GM12878 (cell line): ENCODE results near the gene CNPY1. TPM values are rescaled to one million over a fixed set of nuclear protein-coding genes. Genes with fewer than 3 reads are reported as not detected.

Source experiments
- ATAC-seq: fragments of 200-7000 bp; cut with Tn5 transposase; 3 replicates; pipeline ENCODE4 v1.9.1; 2020; ENCODE audit warnings: mild to moderate bottlenecking, moderate library complexity
- BruUV-seq: library from RNA; stranded (reverse); fragments of 400-500 nt; replicated peaks from 2 replicates; lab custom pipeline; 2021; lab: Mats Ljungman, UMichigan
- CTCF ChIA-PET: fragments of 300-600 bp; sonication (Branson Sonifier 250); formaldehyde crosslinking; extraction: SDS; loops from one replicate; lab custom pipeline; 2021; ENCODE audit warnings: inconsistent platforms; lab: Yijun Ruan, JAX
- POLR2A ChIA-PET: fragments of 350-600 bp; formaldehyde crosslinking; extraction: SDS; loops from one replicate; lab custom pipeline; 2021; ENCODE audit warnings: inconsistent platforms; lab: Charles Lee
- RAD21 ChIA-PET: fragments of 300-600 bp; sonication (Branson Sonifier 250); formaldehyde crosslinking; loops from one replicate; lab custom pipeline; 2023; ENCODE audit warnings: antibody characterized with exemption; ENCODE audit not compliant: unreplicated experiment; lab: Charles Lee
- SMC1A ChIA-PET: fragments of 300-600 bp; sonication (Branson Sonifier 250); formaldehyde crosslinking; loops from one replicate; lab custom pipeline; 2023; ENCODE audit not compliant: unreplicated experiment, uncharacterized antibody; lab: Charles Lee
- DNase-seq: peaks from one replicate; pipeline ENCODE4 v3.0.0-alpha.2; 2011; ENCODE audit warnings: low read depth, low spot score
- FAIRE-seq: peaks from 3 replicates; lab custom pipeline; 2011; peaks lifted over from hg19 to GRCh38; lab: Jason Lieb, UNC
- H2AFZ ChIP-seq: 2 replicates; pipeline ENCODE4 v1.6.0; 2011; ENCODE audit warnings: low read depth, low read length, control low read depth; ENCODE audit not compliant: control insufficient read depth
- H3K27ac ChIP-seq: 2 replicates; pipeline ENCODE4 v1.5.1; 2011; ENCODE audit warnings: control low read depth; ENCODE audit not compliant: control insufficient read depth, insufficient read depth
- H3K27me3 ChIP-seq, 2 experiments: replicated peaks in 1 of 2; 2 replicates each; pipeline versions ENCODE4 v1.6.0 to v1.6.1; 2011; ENCODE audit warnings: low read length in 1 of 2; ENCODE audit not compliant: control insufficient read depth in 2 of 2, insufficient read depth in 2 of 2
- H3K36me3 ChIP-seq, 2 experiments: 2 replicates each; pipeline ENCODE4 v1.5.1; 2011; ENCODE audit warnings: low read length in 1 of 2; ENCODE audit not compliant: control insufficient read depth in 2 of 2, insufficient read depth in 2 of 2
- H3K4me1 ChIP-seq: 2 replicates; pipeline ENCODE4 v1.6.1; 2011; ENCODE audit warnings: mild to moderate bottlenecking, low read length, moderate library complexity, mixed read lengths; ENCODE audit not compliant: control insufficient read depth, insufficient read depth
- H3K4me2 ChIP-seq: 2 replicates; pipeline ENCODE4 v1.6.0; 2011; ENCODE audit warnings: control low read depth; ENCODE audit not compliant: control insufficient read depth, insufficient read depth
- H3K4me3 ChIP-seq: fragments of 200-600 bp; sonication (generic); 2 replicates; pipeline ENCODE4 v1.5.1; 2016
- H3K79me2 ChIP-seq: 2 replicates; pipeline ENCODE4 v1.6.0; 2011; ENCODE audit warnings: low read length; ENCODE audit not compliant: control insufficient read depth, insufficient read depth
- H3K9ac ChIP-seq: 2 replicates; pipeline ENCODE4 v1.8.0; 2011; ENCODE audit warnings: low read length, control low read depth, mixed read lengths; ENCODE audit not compliant: control insufficient read depth, insufficient read depth
- H3K9me3 ChIP-seq: replicated peaks from 3 replicates; pipeline ENCODE4 v1.5.1; 2011; ENCODE audit warnings: mild to moderate bottlenecking, low read length; ENCODE audit not compliant: control insufficient read depth, insufficient read depth
- H4K20me1 ChIP-seq: 2 replicates; pipeline ENCODE4 v1.6.0; 2011; ENCODE audit not compliant: control insufficient read depth, insufficient read depth
- BACH1 ChIP-seq: fragments of 450-650 bp; IDR thresholded peaks from 2 replicates; pipeline ENCODE4 v1.6.1; 2017; ENCODE audit warnings: mild to moderate bottlenecking, borderline replicate concordance
- CBX3 ChIP-seq: fragments of 200-600 bp; sonication (generic); IDR thresholded peaks from 2 replicates; pipeline ENCODE4 v1.6.1; 2016; ENCODE audit warnings: low read depth, borderline replicate concordance
- EZH2 ChIP-seq: IDR thresholded peaks from 2 replicates; pipeline ENCODE4 v1.6.1; 2012; ENCODE audit warnings: low read depth, mild to moderate bottlenecking, control low read depth, inconsistent platforms, low read length, borderline replicate concordance; ENCODE audit not compliant: control insufficient read depth
- IKZF2 ChIP-seq, 2 experiments: fragments of 450-650 bp; IDR thresholded peaks; 2 replicates each; pipeline ENCODE4 v1.6.1; 2017; ENCODE audit warnings: mild to moderate bottlenecking in 2 of 2, moderate library complexity in 2 of 2
- MEF2A ChIP-seq: IDR thresholded peaks from 2 replicates; pipeline ENCODE4 v1.6.1; 2011; ENCODE audit warnings: low read depth, mild to moderate bottlenecking, low read length, moderate library complexity; ENCODE audit not compliant: insufficient read depth
- PAX5 ChIP-seq: IDR thresholded peaks from 2 replicates; pipeline ENCODE4 v1.6.1; 2011; ENCODE audit warnings: low read depth, low read length, borderline replicate concordance
- PKNOX1 ChIP-seq: fragments of 450-650 bp; IDR thresholded peaks from 2 replicates; pipeline ENCODE4 v1.6.1; 2016; ENCODE audit warnings: mild to moderate bottlenecking
- POLR2A ChIP-seq: IDR thresholded peaks from 2 replicates; pipeline ENCODE4 v1.6.1; 2011; ENCODE audit warnings: low read depth, mild to moderate bottlenecking, low read length
- POU2F2 ChIP-seq: IDR thresholded peaks from 3 replicates; pipeline ENCODE4 v1.6.1; 2011; ENCODE audit warnings: low read depth, mild to moderate bottlenecking, low read length, borderline replicate concordance
- RELA ChIP-seq: fragments of 450-650 bp; IDR thresholded peaks from 2 replicates; pipeline ENCODE4 v1.8.0; 2014; ENCODE audit warnings: borderline replicate concordance; ENCODE audit not compliant: partially characterized antibody
- SMAD1 ChIP-seq: fragments of 450-650 bp; IDR thresholded peaks from 2 replicates; pipeline ENCODE4 v1.6.1; 2018; ENCODE audit warnings: mild to moderate bottlenecking, low read depth; ENCODE audit not compliant: partially characterized antibody
- SMARCA5 ChIP-seq: fragments of 450-650 bp; IDR thresholded peaks from 2 replicates; pipeline ENCODE4 v1.6.1; 2017; ENCODE audit warnings: mild to moderate bottlenecking
- TCF7 ChIP-seq: IDR thresholded peaks from 2 replicates; pipeline ENCODE4 v1.6.1; 2014; ENCODE audit warnings: antibody characterized with exemption, borderline replicate concordance
- WGBS: methylation state at CpG from one replicate; pipeline ENCODE4 v1.1.6; 2016; ENCODE audit warnings: low lambda C conversion rate; ENCODE audit not compliant: insufficient replicate concordance, insufficient coverage; ENCODE audit errors: missing lambda C conversion rate; 5-methylcytosine and 5-hydroxymethylcytosine counted together
- in situ Hi-C: fragments of 300-500 bp; cut with MboI; formaldehyde crosslinking; loops from 9 replicates; pipeline ENCODE4 v1.14.3; 2018; ENCODE audit warnings: mixed read lengths
- intact Hi-C: fragments of 100-400 bp; cut with micrococcal nuclease; formaldehyde crosslinking; loops from one replicate; pipeline ENCODE4 v1.14.2; 2022; ENCODE audit not compliant: unreplicated experiment
- polyA plus RNA-seq, 11 experiments: library from polyadenylated mRNA; depleted of rRNA in 4 of 11; unstranded in 6 of 11; stranded (reverse) in 5 of 11; fragments of >200 nt; fragmentation: Nextera tagmentation in 4 of 11; fragmentation: Illumina TruSeq in 1 of 11; extraction: Ambion mirVana in 4 of 11; extraction: Trizol in 1 of 11; gene quantifications; 1 replicate in 1 of 11; 2 replicates in 10 of 11; pipeline versions ENCODE4 v1.2.1 to v1.2.3, GENCODE V29; 2011 to 2016; ENCODE audit warnings: inconsistent platforms in 2 of 11, missing spikeins in 2 of 11, low read depth in 1 of 11
- total RNA-seq, 4 experiments: library from RNA; depleted of rRNA in 3 of 4; stranded (reverse); fragments of >200 nt in 3 of 4; fragmentation: Illumina TruSeq in 1 of 4; extraction: Trizol in 1 of 4; gene quantifications; 2 replicates each; pipeline versions ENCODE4 v1.2.1 to v1.2.3, GENCODE V29; 2013 to 2021
- TF ChIP-seq, protein P1 (sequence below): IDR thresholded peaks from 2 replicates; pipeline ENCODE4 v1.6.1; 2011; ENCODE audit warnings: borderline replicate concordance, low read depth, mild to moderate bottlenecking, moderate library complexity, low read length; ENCODE audit not compliant: insufficient read depth, poor library complexity, severe bottlenecking
- TF ChIP-seq, protein P2 (sequence below): fragments of 450-650 bp; IDR thresholded peaks from 2 replicates; pipeline ENCODE4 v1.6.1; 2017; ENCODE audit warnings: mild to moderate bottlenecking, low read depth, inconsistent platforms; ENCODE audit not compliant: poor library complexity, severe bottlenecking

CNPY1 gene
- total and polyA plus RNA-seq, 10 of the 15 experiments (the other 5 are each of a cell fraction or from before 2014, with no cell fraction given): not detected

DNA sequence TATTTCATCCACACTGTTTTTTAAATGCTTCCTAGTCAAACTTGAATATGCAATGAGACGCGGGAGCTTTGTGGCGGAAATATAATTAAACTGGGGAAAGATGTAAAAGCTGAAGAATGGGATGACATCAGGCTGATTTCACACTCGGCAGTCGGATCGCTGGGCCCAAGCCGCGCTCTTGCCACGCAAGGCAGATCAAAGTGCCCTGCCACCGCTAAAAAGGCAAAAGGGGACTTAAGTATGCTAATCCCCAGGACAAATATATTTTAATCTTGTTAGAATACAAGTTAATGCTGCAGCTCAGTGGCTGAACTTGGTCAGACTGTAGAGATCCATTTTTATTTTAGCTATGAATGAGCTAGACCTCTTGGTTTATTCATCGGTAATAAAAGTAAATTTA, 74.6 kb downstream of the CNPY1 start:
- Histone ChIP-seq H2AFZ (no peak overlapping the region), H3K4me3 (no peak overlapping the region), H4K20me1 (no peaks in the 10 kb centered on the region), H3K4me2 (no peak overlapping the region), H3K9ac (no peak overlapping the region), H3K27ac (no peak overlapping the region), H3K27me3 (peaks cover 14 to 42% of the 10 kb centered on the region in 2 experiments), H3K4me1 (no peaks in the 10 kb centered on the region), H3K9me3 (no peaks in the 10 kb centered on the region; the same call in 2 of the 3 replicates), H3K36me3 (no peaks in the 10 kb centered on the region), H3K79me2 (no peaks in the 10 kb centered on the region)
- DNase-seq: no peak
- peak; percentile 66 for ATAC-seq
- ChIA-PET RAD21 (interaction anchor here (0.5 kb wide), 1 partner anchor 60 kb away, joined by 3 read pairs; no protein-coding TSS in a partner anchor), SMC1A (interaction anchor here (0.6 kb wide), 1 partner anchor 9 kb away, joined by 3 read pairs; no protein-coding TSS in a partner anchor), POLR2A (no interaction called here), CTCF (interaction anchor here (0.9 kb wide), 1 partner anchor 281 kb away, joined by 3 read pairs; no protein-coding TSS in a partner anchor)
- TF ChIP-seq SMARCA5 (no peak), MEF2A (no peak), POU2F2 (no peak), RELA (no peak), TCF7 (peak; percentile 83), BACH1 (no peak), SMAD1 (no peak), PKNOX1 (no peak), POLR2A (no peak), IKZF2 (IDR thresholded peaks at IDR 0.05) (no peak), PAX5 (peak; percentile 80; the same call in 1 of the 2 replicates), EZH2 (no peak), CBX3 (no peak)
- TF ChIP-seq, protein P1, sequence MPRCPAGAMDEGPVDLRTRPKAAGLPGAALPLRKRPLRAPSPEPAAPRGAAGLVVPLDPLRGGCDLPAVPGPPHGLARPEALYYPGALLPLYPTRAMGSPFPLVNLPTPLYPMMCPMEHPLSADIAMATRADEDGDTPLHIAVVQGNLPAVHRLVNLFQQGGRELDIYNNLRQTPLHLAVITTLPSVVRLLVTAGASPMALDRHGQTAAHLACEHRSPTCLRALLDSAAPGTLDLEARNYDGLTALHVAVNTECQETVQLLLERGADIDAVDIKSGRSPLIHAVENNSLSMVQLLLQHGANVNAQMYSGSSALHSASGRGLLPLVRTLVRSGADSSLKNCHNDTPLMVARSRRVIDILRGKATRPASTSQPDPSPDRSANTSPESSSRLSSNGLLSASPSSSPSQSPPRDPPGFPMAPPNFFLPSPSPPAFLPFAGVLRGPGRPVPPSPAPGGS: no peak
- TF ChIP-seq, protein P2, sequence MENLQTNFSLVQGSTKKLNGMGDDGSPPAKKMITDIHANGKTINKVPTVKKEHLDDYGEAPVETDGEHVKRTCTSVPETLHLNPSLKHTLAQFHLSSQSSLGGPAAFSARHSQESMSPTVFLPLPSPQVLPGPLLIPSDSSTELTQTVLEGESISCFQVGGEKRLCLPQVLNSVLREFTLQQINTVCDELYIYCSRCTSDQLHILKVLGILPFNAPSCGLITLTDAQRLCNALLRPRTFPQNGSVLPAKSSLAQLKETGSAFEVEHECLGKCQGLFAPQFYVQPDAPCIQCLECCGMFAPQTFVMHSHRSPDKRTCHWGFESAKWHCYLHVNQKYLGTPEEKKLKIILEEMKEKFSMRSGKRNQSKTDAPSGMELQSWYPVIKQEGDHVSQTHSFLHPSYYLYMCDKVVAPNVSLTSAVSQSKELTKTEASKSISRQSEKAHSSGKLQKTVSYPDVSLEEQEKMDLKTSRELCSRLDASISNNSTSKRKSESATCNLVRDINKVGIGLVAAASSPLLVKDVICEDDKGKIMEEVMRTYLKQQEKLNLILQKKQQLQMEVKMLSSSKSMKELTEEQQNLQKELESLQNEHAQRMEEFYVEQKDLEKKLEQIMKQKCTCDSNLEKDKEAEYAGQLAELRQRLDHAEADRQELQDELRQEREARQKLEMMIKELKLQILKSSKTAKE: no peak
- no TSS peak for BruUV-seq
- intact Hi-C loops: no loop called here
- WGBS: 3% methylated on average over 11 of the region's 11 CpGs
- in situ Hi-C loops: no loop called here
- FAIRE-seq: no peak
